Daoy (cell line): ENCODE results near the gene CDCA3. TPM values are rescaled to one million over a fixed set of nuclear protein-coding genes. Genes with fewer than 3 reads are reported as not detected.

Source experiments
- DNase-seq: peaks from one replicate; pipeline ENCODE4 v3.0.0-alpha.2; 2015; ENCODE audit warnings: low read depth
- total RNA-seq: library from RNA; depleted of rRNA; stranded (reverse); fragments of >200 nt; shearing (Covaris generic); gene quantifications from 2 replicates; pipeline ENCODE4 v1.2.3, GENCODE V29; 2014

Gene CDCA3
- total RNA-seq, 1 experiment from 2014 or later, result 107 TPM

GRCh38 chr12:6852651-6853354, 1.7 kb upstream of the CDCA3 start:
- DNase-seq, result peak; percentile 80

- DNase-seq, result peak; percentile 100
Measured at GRCh38 chr12:6851921-6852650, 1.0 kb upstream of the CDCA3 start, which contains the start of gene USP5. Gene USP5 (plus strand): TSS chr12:6852150. CDS start chr12:6852180, 30 bp downstream.

- DNase-seq, result peak; percentile 59
Measured at GRCh38 chr12:6850796-6851152, 312 bp downstream of the CDCA3 start.

GRCh38 chr12:6849976-6850560, 1.0 kb downstream of the CDCA3 start:
- DNase-seq, result no peak

- DNase-seq, result no peak
Measured at GRCh38 chr12:6849427-6849826, 1.7 kb downstream of the CDCA3 start.

- no peak for DNase-seq
Measured at GRCh38 chr12:6847676-6848075, 3.4 kb downstream of the CDCA3 start.

- no peak for DNase-seq
Measured at GRCh38 chr12:6846316-6846869, 4.7 kb downstream of the CDCA3 start.

- no peak for DNase-seq
Measured at GRCh38 chr12:6845395-6845794, 5.7 kb downstream of the CDCA3 start.

- no peak for DNase-seq
Measured at GRCh38 chr12:6843118-6843902, 7.8 kb downstream of the CDCA3 start.

GRCh38 chr12:6842075-6842474, 9.0 kb downstream of the CDCA3 start:
- DNase-seq, result no peak

- DNase-seq, result no peak
Measured at GRCh38 chr12:6840761-6841515, 10.1 kb downstream of the CDCA3 start, which contains the start of gene GNB3. Gene GNB3 (plus strand): TSS chr12:6840925. CDS start chr12:6841288, 363 bp downstream.

GRCh38 chr12:6840330-6840729, 10.8 kb downstream of the CDCA3 start:
- DNase-seq, result no peak

GRCh38 chr12:6839482-6840201, 11.4 kb downstream of the CDCA3 start:
- no peak for DNase-seq

- DNase-seq, result no peak
Measured at GRCh38 chr12:6838854-6839253, 12.2 kb downstream of the CDCA3 start.

GRCh38 chr12:6837370-6838060, 13.6 kb downstream of the CDCA3 start:
- no peak for DNase-seq

GRCh38 chr12:6836851-6837250, 14.2 kb downstream of the CDCA3 start:
- no peak for DNase-seq

- no peak for DNase-seq
Measured at GRCh38 chr12:6834873-6835272, 16.2 kb downstream of the CDCA3 start.

GRCh38 chr12:6834254-6834653, 16.8 kb downstream of the CDCA3 start:
- DNase-seq, result no peak

- no peak for DNase-seq
Measured at GRCh38 chr12:6833189-6833890, 17.7 kb downstream of the CDCA3 start.
